Fibroblast of the aortic adventitia (primary cell): ENCODE measurements around the gene MBD6. TPM values are rescaled to one million over a fixed set of nuclear protein-coding genes. Genes with fewer than 3 reads are reported as not detected.

Experiments used
- DNase-seq: peaks from one replicate; pipeline ENCODE4 v3.0.0-alpha.2; 2010; ENCODE audit warnings: low read depth
- H3K4me3 ChIP-seq: 2 replicates; pipeline ENCODE4 v1.5.1; 2011; ENCODE audit warnings: low read depth, mild to moderate bottlenecking, control low read depth, low read length, moderate library complexity
- total RNA-seq: library from RNA; depleted of rRNA; stranded (reverse); fragments of >200 nt; gene quantifications from 2 replicates; pipeline ENCODE4 v1.2.3, GENCODE V29; 2012; ENCODE audit warnings: low replicate concordance
- TF ChIP-seq, protein P1 (sequence below): IDR thresholded peaks from 2 replicates; pipeline ENCODE4 v1.5.1; 2011; ENCODE audit warnings: mild to moderate bottlenecking, low read length, control low read depth, inconsistent platforms; ENCODE audit not compliant: insufficient read depth

MBD6 gene
- total RNA-seq, 1 donor = 4.2 TPM

DNA sequence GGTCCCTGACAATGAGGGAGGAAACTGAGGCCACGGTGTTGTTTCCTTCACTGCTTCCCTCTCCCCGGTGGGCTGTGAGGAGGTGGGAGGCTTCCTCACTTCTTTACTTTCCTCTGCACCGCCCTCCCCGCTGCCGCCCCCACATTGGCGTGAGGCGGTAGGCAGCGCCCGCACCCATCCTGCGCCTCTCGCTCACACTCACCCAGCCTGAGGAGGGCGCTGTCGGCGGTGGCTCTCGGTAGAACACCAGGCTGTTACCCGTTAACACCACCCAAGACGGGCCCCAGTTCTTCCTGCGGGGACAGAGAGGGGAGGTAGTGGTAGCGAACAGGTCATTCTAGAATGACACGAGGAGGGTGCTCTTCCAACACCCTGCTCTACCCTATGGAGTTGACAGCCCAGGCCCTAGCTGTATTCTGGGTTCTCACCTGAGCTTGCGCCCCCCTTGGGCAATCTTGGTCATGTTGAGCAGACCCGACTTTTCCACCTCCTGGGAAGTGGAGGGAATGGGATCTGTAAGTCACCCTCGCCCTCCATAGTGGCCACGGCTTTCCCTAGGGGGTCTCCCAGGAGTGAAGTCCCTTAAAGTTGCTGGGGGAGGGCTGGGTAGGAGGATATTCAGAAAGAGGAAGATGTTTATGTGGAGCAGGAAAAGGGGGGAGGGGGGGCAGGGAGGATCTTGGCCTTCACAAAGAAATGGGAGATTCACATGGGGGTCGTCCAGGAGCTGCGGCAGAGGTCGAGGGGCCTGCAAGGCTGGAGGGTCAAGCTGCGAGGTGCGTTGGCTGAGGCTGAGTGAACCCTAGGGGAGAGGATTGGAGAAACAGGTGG, 46.2 kb upstream of the MBD6 start:
- TF ChIP-seq, protein P1, sequence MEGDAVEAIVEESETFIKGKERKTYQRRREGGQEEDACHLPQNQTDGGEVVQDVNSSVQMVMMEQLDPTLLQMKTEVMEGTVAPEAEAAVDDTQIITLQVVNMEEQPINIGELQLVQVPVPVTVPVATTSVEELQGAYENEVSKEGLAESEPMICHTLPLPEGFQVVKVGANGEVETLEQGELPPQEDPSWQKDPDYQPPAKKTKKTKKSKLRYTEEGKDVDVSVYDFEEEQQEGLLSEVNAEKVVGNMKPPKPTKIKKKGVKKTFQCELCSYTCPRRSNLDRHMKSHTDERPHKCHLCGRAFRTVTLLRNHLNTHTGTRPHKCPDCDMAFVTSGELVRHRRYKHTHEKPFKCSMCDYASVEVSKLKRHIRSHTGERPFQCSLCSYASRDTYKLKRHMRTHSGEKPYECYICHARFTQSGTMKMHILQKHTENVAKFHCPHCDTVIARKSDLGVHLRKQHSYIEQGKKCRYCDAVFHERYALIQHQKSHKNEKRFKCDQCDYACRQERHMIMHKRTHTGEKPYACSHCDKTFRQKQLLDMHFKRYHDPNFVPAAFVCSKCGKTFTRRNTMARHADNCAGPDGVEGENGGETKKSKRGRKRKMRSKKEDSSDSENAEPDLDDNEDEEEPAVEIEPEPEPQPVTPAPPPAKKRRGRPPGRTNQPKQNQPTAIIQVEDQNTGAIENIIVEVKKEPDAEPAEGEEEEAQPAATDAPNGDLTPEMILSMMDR = no peak
- no peak for DNase-seq
- no peak overlapping the region for H3K4me3 ChIP-seq

DNA sequence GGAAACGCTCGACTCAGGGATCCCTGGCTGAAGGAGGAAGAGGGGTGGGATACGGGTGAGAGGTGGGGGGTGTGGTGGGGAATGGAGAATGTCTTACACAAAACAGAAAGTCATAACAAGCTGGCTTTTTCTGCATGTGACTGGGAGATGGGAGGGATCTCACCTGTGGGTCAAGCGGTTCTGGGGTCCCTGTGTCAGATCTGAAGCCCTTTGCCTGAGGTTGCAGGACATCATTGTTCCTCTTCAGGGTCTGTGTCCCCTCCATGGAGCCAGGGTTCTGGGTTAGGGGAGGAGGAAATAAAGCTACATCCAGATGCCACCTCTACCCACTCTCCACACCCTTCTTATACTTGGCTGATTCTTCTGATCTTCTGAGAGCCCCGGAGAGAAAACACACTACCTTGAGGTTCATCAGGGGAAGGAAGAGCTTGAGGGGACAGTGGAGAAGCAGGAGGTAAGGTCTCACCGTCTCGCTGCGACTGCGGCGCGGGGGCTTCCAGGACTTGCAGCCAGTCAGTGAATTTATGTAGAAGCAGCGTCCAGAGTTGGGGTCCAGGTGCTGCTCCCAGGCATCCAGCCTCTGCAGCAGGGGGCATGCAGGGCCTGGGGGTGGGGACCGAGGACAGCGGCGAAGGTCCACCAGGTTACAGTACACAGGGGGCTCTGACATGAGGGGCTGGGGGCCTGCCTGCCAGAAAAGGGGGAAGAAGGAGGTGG, 45.5 kb upstream of the MBD6 start:
- no peak overlapping the region for H3K4me3 ChIP-seq
- TF ChIP-seq, protein P1 = no peak
- no peak for DNase-seq

DNA sequence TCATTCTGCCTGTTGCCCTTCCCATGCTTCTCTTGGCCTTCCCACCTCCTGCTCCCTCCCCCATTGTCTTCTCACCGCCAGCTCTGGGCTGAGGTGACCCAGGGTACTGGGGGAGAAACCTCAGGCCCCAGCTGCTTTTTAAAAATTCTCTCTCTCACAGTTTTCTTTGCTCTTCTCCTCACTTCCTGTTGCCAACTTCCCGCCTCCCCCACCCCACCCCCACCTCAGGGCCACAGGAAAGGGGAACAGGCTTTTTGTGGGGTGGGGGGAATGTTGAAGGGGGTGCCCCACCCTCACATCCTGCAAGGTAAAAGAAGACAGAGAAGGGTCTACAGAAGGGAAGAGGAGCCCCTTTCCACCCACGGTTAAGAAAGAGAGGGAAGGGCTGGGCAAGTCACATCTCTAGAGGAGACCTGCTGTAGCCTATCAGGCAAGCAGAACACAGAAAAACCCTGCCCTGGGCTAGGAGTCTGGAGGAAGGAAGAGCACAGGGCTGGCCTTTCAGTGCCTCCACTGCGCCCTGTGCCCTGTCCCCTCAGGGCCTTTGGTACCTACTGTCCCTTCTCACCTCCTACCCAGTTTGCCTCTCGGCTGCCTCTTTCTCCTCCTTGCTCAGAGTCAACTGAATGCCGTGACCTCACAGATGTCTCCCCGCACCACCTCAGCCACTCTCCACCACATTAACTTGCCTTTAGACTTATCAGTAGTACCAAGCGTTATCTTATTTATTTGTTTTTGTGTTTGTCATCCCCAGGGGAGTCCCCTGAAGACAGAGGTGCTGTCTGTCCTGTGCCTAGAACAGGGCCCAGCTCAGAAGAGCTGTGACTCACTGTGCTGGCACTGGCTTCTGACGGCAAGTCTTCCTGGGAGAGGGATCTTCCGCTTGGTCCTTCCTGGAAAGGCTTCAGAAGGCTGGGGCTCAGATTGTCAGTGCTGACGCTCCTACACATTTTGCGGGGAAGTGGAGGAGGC, 44.6 kb upstream of the MBD6 start:
- TF ChIP-seq, protein P1 = no peak
- no peak overlapping the region for H3K4me3 ChIP-seq
- no peak for DNase-seq

DNA sequence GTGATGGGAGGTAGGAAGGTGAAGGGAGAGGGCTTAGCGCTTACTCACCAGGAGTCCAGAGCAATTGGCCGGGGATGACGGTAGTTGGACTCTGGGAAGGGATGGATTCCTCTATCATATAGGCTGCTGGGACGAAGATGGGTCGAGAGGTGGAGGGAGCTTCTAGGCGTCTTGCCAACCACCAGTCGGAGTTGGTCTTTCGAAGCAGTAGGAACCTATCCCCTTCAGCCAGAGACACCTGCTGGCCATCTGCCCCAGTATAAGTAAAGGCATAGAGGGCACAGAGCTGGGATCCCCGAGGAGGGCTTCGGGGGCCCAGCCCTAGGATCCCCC, 43.6 kb upstream of the MBD6 start:
- TF ChIP-seq, protein P1 = no peak
- H3K4me3 ChIP-seq = no peak overlapping the region
- no peak for DNase-seq

DNA sequence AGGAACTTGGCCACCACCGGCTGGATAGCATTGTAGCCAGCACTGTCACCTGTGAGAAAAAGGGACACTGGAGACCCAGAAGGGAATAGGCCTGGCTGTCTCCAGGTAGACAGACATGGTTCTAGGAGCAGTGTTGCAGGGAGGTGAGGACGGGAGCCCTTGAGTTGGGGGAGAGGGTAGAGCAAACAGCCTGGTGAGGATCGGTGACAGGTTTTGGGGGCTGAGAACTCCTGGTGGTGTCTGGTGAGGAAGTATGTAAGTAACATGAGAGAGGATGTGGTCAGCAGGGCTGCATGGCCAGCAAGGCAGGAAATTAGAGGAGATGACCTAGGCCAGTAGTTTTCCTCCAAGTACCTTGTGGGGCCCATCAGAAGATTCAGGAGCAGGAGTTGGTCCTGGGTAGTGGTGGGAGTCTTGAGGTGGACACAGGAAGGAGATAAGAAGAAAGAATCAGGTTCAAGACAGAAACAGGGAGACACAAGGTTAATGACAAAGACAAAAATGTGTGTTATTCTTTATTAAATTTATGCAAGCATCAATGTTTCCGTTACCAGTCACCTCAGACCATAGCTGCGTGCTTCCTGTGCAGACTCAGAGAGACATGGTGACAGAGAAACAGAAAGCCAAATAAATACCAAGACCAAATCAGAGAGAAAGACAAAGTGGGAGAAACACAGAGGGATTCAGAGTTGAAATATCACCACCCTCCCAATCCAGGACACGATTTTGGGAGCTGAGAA, 43.1 kb upstream of the MBD6 start, which contains the start of gene ARHGAP9:
Gene ARHGAP9, minus strand, starts transcription at position 491 of the 740 bp plus-strand sequence. Its CDS starts 460 bp downstream, at position 31.
- DNase-seq = no peak
- TF ChIP-seq, protein P1 = no peak
- H3K4me3 ChIP-seq = no peak within 1 kb of the TSS

DNA sequence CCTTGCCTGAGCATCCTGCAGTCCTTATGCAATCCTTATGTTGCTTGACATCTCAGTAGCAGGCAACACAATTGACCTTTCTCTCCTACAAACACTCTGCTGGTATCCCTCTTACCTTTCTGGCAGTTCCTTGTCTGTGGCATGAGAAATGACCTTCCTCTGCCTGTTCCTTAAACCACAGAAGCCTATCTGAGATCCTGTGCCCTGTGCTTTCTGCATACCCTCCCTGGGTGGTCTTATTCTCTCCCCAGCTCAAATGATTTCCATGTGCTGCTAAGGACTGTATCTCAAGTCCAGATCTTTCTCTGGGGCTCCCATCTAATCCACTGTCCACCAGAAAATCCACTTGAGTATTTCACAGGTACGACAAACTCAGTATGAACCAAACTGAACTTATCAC, 41.0 kb upstream of the MBD6 start:
- no peak for DNase-seq
- no peak overlapping the region for H3K4me3 ChIP-seq
- TF ChIP-seq, protein P1 = no peak
